Measurements from ENCODE around the gene NFIA.

Gene NFIA

GRCh38 chr1:61101536-61101935 lies 19.2 kb downstream of the NFIA start:
- Histone ChIP-seq H3K36me3 (replicated peaks; ENCODE audit: insufficient read depth, low read length) (no peaks in the 10 kb centered on the region), H2AFZ (ENCODE audit: low read length) (no peak overlapping the region), H3K27me3 (replicated peaks; ENCODE audit: insufficient read depth, low read length) (no peaks in the 10 kb centered on the region), H4K20me1 (ENCODE audit: insufficient read depth, low read length) (no peaks in the 10 kb centered on the region), H3K4me2 (ENCODE audit: low read depth, low read length) (no peak overlapping the region), H3K79me2 (ENCODE audit: low read length) (no peaks in the 10 kb centered on the region), H3K9me2 (replicated peaks; ENCODE audit: insufficient read depth, low read length) (no peaks in the 10 kb centered on the region), H3K27ac (ENCODE audit: low read length) (no peak overlapping the region), H3K4me3 (ENCODE audit: low read length) (no peak overlapping the region), H3K9me3 (replicated peaks; ENCODE audit: insufficient read depth, low read length) (no peaks in the 10 kb centered on the region), H3K4me1 (ENCODE audit: low read length) (no peaks in the 10 kb centered on the region), H3F3A (ENCODE audit: insufficient read depth, low read length) (no peaks in the 10 kb centered on the region), H3K9ac (ENCODE audit: low read length) (no peak overlapping the region)
- DNase-seq: no peak
- no peak for TF ChIP-seq EZH2 (optimal IDR thresholded peaks at IDR 0.05; ENCODE audit: low read depth, low read length)
- TF ChIP-seq, protein P1, sequence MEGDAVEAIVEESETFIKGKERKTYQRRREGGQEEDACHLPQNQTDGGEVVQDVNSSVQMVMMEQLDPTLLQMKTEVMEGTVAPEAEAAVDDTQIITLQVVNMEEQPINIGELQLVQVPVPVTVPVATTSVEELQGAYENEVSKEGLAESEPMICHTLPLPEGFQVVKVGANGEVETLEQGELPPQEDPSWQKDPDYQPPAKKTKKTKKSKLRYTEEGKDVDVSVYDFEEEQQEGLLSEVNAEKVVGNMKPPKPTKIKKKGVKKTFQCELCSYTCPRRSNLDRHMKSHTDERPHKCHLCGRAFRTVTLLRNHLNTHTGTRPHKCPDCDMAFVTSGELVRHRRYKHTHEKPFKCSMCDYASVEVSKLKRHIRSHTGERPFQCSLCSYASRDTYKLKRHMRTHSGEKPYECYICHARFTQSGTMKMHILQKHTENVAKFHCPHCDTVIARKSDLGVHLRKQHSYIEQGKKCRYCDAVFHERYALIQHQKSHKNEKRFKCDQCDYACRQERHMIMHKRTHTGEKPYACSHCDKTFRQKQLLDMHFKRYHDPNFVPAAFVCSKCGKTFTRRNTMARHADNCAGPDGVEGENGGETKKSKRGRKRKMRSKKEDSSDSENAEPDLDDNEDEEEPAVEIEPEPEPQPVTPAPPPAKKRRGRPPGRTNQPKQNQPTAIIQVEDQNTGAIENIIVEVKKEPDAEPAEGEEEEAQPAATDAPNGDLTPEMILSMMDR (IDR thresholded peaks at IDR 0.05; ENCODE audit: low read length): no peak
- no peak for TF ChIP-seq EZH2phosphoT487 (IDR thresholded peaks at IDR 0.05; ENCODE audit: low read length)

- Histone ChIP-seq H3K9ac (ENCODE audit: low read length) (no peak overlapping the region), H3F3A (ENCODE audit: insufficient read depth, low read length) (no peaks in the 10 kb centered on the region), H3K36me3 (replicated peaks; ENCODE audit: insufficient read depth, low read length) (no peaks in the 10 kb centered on the region), H3K9me3 (replicated peaks; ENCODE audit: insufficient read depth, low read length) (no peaks in the 10 kb centered on the region), H4K20me1 (ENCODE audit: insufficient read depth, low read length) (no peaks in the 10 kb centered on the region), H3K27ac (ENCODE audit: low read length) (no peak overlapping the region), H3K9me2 (replicated peaks; ENCODE audit: insufficient read depth, low read length) (no peaks in the 10 kb centered on the region), H3K27me3 (replicated peaks; ENCODE audit: insufficient read depth, low read length) (no peaks in the 10 kb centered on the region), H3K4me1 (ENCODE audit: low read length) (no peaks in the 10 kb centered on the region), H3K4me3 (ENCODE audit: low read length) (no peak overlapping the region), H3K79me2 (ENCODE audit: low read length) (no peaks in the 10 kb centered on the region), H2AFZ (ENCODE audit: low read length) (no peak overlapping the region), H3K4me2 (ENCODE audit: low read depth, low read length) (no peak overlapping the region)
- no peak for DNase-seq
- TF ChIP-seq EZH2 (optimal IDR thresholded peaks at IDR 0.05; ENCODE audit: low read depth, low read length) (no peak), EZH2phosphoT487 (IDR thresholded peaks at IDR 0.05; ENCODE audit: low read length) (no peak)
- TF ChIP-seq, protein P1 (IDR thresholded peaks at IDR 0.05; ENCODE audit: low read length): no peak
Observed at GRCh38 chr1:61102041-61102440, 19.7 kb downstream of the NFIA start.

- Histone ChIP-seq H3K4me1 (ENCODE audit: low read length) (no peaks in the 10 kb centered on the region), H3K9me3 (replicated peaks; ENCODE audit: insufficient read depth, low read length) (no peaks in the 10 kb centered on the region), H2AFZ (ENCODE audit: low read length) (no peak overlapping the region), H3K4me3 (ENCODE audit: low read length) (no peak overlapping the region), H3K27me3 (replicated peaks; ENCODE audit: insufficient read depth, low read length) (no peaks in the 10 kb centered on the region), H3K79me2 (ENCODE audit: low read length) (no peaks in the 10 kb centered on the region), H4K20me1 (ENCODE audit: insufficient read depth, low read length) (no peaks in the 10 kb centered on the region), H3K36me3 (replicated peaks; ENCODE audit: insufficient read depth, low read length) (no peaks in the 10 kb centered on the region), H3K9ac (ENCODE audit: low read length) (no peak overlapping the region), H3K27ac (ENCODE audit: low read length) (no peak overlapping the region), H3F3A (ENCODE audit: insufficient read depth, low read length) (no peaks in the 10 kb centered on the region), H3K4me2 (ENCODE audit: low read depth, low read length) (no peak overlapping the region), H3K9me2 (replicated peaks; ENCODE audit: insufficient read depth, low read length) (no peaks in the 10 kb centered on the region)
- no peak for DNase-seq
- TF ChIP-seq EZH2 (optimal IDR thresholded peaks at IDR 0.05; ENCODE audit: low read depth, low read length): no peak
- TF ChIP-seq EZH2phosphoT487 (IDR thresholded peaks at IDR 0.05; ENCODE audit: low read length): no peak
- TF ChIP-seq, protein P1 (IDR thresholded peaks at IDR 0.05; ENCODE audit: low read length): no peak
Observed at GRCh38 chr1:61102621-61103020, 20.3 kb downstream of the NFIA start.
